ENCODE results near the gene IER5. TPM values are rescaled to one million over a fixed set of nuclear protein-coding genes. Genes with fewer than 3 reads are reported as not detected.

The IER5 gene
- total and polyA plus RNA-seq, 2 of the 13 experiments (the other 11 are each of a cell fraction or from before 2014, with no cell fraction given): 2.5 to 3.5 TPM

- WGBS (ENCODE audit: low lambda C conversion rate): 46% methylated on average over 6 of the region's 8 CpGs
- no TSS peak for BruUV-seq (replicated peaks)
Measured at GRCh38 chr1:181131255-181131941, 42.9 kb downstream of the IER5 start.

More at GRCh38 chr1:181131255-181131941, 42.9 kb downstream of the IER5 start:
- no peak for ATAC-seq
- intact Hi-C loops (cut with micrococcal nuclease; ENCODE audit: unreplicated experiment) (no loop called here), in situ Hi-C loops (cut with HindIII; ENCODE audit: extremely low pct_ligation_motif_present, low pct_unique_long_range_greater_than_20kb) (loop anchor here (25.0 kb wide), 1 partner anchor 619 kb away; the partner anchor contains the start of gene ACBD6)
- DNase-seq (ENCODE audit: low spot score): no peak
- ChIA-PET CTCF (ENCODE audit: low intra/inter-chr PET ratio, low total read pairs) (no interaction called here), POLR2A (interaction anchor here (1.1 kb wide), 1 partner anchor 42 kb away, joined by 10 read pairs; no protein-coding TSS in a partner anchor)
- Histone ChIP-seq H3K27me3 (ENCODE audit: control insufficient read depth in 1 of 2, insufficient read depth in 2 of 2, low read length in 2 of 2) (peaks cover 1 to 4% of the 10 kb centered on the region in 2 experiments; a peak in 1 of 5 replicates), H3K9ac (ENCODE audit: insufficient read depth, low read depth, low read length) (no peak overlapping the region), H4K20me1 (ENCODE audit: insufficient read depth, low read length) (no peaks in the 10 kb centered on the region), H3K4me1 (ENCODE audit: insufficient read depth, low read length) (peaks cover 76% of the 10 kb centered on the region), H3K27ac (ENCODE audit: extremely low read length, insufficient read depth, low read length) (no peak overlapping the region), H3K4me2 (ENCODE audit: low read depth, low read length) (no peak overlapping the region), H3K79me2 (ENCODE audit: insufficient read depth, low read length) (no peaks in the 10 kb centered on the region), H2AFZ (ENCODE audit: low read length) (no peak overlapping the region), H3K9me3 (ENCODE audit: low read length) (no peaks in the 10 kb centered on the region), H3K4me3 (replicated peaks in 1 of 3; ENCODE audit: insufficient read depth in 1 of 3, low read depth in 2 of 3, low read length in 3 of 3) (no peak overlapping the region), H3K36me3 (replicated peaks in 1 of 2; ENCODE audit: control insufficient read depth in 1 of 2, insufficient read depth in 2 of 2, low read length in 2 of 2) (no peaks in the 10 kb centered on the region)
- TF ChIP-seq FOXM1 (CRISPR knock-in tag; IDR thresholded peaks at IDR 0.05): no peak
- TF ChIP-seq ZNF644 (CRISPR knock-in tag; IDR thresholded peaks at IDR 0.05; ENCODE audit: low read depth): no peak
- no peak for TF ChIP-seq ATF5 (CRISPR knock-in tag; IDR thresholded peaks at IDR 0.05; ENCODE audit: low read depth)
- TF ChIP-seq ZNF484 (CRISPR knock-in tag; IDR thresholded peaks at IDR 0.05; ENCODE audit: borderline replicate concordance, low read depth): no peak
- TF ChIP-seq ATAD3A (CRISPR knock-in tag; IDR thresholded peaks at IDR 0.05): no peak
- no peak for TF ChIP-seq ZFP37 (CRISPR knock-in tag; IDR thresholded peaks at IDR 0.05; ENCODE audit: borderline replicate concordance)
- TF ChIP-seq FLYWCH1 (CRISPR knock-in tag; IDR thresholded peaks at IDR 0.05): no peak
- no peak for TF ChIP-seq ZNF232 (CRISPR knock-in tag; IDR thresholded peaks at IDR 0.05; ENCODE audit: borderline replicate concordance)
- no peak for TF ChIP-seq ZNF350 (CRISPR knock-in tag; IDR thresholded peaks at IDR 0.05; ENCODE audit: borderline replicate concordance, low read depth)
- TF ChIP-seq, protein P1, sequence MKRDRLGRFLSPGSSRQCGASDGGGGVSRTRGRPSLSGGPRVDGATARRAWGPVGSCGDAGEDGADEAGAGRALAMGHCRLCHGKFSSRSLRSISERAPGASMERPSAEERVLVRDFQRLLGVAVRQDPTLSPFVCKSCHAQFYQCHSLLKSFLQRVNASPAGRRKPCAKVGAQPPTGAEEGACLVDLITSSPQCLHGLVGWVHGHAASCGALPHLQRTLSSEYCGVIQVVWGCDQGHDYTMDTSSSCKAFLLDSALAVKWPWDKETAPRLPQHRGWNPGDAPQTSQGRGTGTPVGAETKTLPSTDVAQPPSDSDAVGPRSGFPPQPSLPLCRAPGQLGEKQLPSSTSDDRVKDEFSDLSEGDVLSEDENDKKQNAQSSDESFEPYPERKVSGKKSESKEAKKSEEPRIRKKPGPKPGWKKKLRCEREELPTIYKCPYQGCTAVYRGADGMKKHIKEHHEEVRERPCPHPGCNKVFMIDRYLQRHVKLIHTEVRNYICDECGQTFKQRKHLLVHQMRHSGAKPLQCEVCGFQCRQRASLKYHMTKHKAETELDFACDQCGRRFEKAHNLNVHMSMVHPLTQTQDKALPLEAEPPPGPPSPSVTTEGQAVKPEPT (CRISPR knock-in tag; IDR thresholded peaks at IDR 0.05; ENCODE audit: low read depth): no peak
- no peak for TF ChIP-seq NFE2 (CRISPR knock-in tag; IDR thresholded peaks at IDR 0.05)
- TF ChIP-seq DR1 (CRISPR knock-in tag; IDR thresholded peaks at IDR 0.05): no peak
- no peak for TF ChIP-seq ZNF18 (CRISPR knock-in tag; IDR thresholded peaks at IDR 0.05; ENCODE audit: insufficient replicate concordance)
- TF ChIP-seq ZNF562 (CRISPR knock-in tag; IDR thresholded peaks at IDR 0.05; ENCODE audit: borderline replicate concordance): no peak
- no peak for TF ChIP-seq SOX13 (IDR thresholded peaks at IDR 0.05)
- no peak for TF ChIP-seq SOX13 (CRISPR knock-in tag; conservative IDR thresholded peaks at IDR 0.05 in 1 of 2, IDR thresholded peaks at IDR 0.05 in 1 of 2)
- no peak for TF ChIP-seq TBX2 (CRISPR knock-in tag; IDR thresholded peaks at IDR 0.05; ENCODE audit: borderline replicate concordance)
- FAIRE-seq: no peak
